ENCODE measurements around the gene SIRPG. TPM values are rescaled to one million over a fixed set of nuclear protein-coding genes. Genes with fewer than 3 reads are reported as not detected.

The SIRPG gene
- total RNA-seq, 1 donor from 2014 or later, result not detected

- no peak for DNase-seq (ENCODE audit: low read depth in 2 of 2)
Observed at GRCh38 chr20:1595333-1595732, 62.2 kb downstream of the SIRPG start.

GRCh38 chr20:1588533-1589460 lies 68.8 kb downstream of the SIRPG start:
- no peak for DNase-seq (ENCODE audit: low read depth in 2 of 2)

GRCh38 chr20:1587781-1588532 lies 69.6 kb downstream of the SIRPG start:
- no peak for DNase-seq (ENCODE audit: low read depth in 2 of 2)

GRCh38 chr20:1579488-1579887 lies 78.1 kb downstream of the SIRPG start:
- no peak for DNase-seq (ENCODE audit: low read depth in 2 of 2)

Other genes starting within 250 kb of the SIRPG start
- 18.1 and 20.6 TPM in 2 replicates for gene NSFL1C, start 190.9 kb downstream of the SIRPG start, total RNA-seq
- 0.20 and 0.65 TPM in 2 replicates for gene SIRPB2, start 166.4 kb downstream of the SIRPG start, total RNA-seq
- not detected in 2 replicates for gene SIRPD, start 100.1 kb downstream of the SIRPG start, total RNA-seq
- gene SIRPB1, start 37.8 kb downstream of the SIRPG start, total RNA-seq, result 0.22 and 0.40 TPM in 2 replicates
- 31.6 and 51.8 TPM in 2 replicates for gene SIRPA, start 237.6 kb upstream of the SIRPG start, total RNA-seq